GM06990 (cell line): Measurements from ENCODE around the gene ZNF618.

Experiments used
- DNase-seq: peaks from one replicate; pipeline ENCODE4 v3.0.0-alpha.2; 2011; ENCODE audit not compliant: insufficient read length; ENCODE audit errors: extremely low read depth
- H3K27me3 ChIP-seq: replicated peaks from 2 replicates; pipeline ENCODE4 v1.6.0; 2011; ENCODE audit warnings: low read length; ENCODE audit not compliant: control insufficient read depth, insufficient read depth
- H3K36me3 ChIP-seq: 2 replicates; pipeline ENCODE4 v1.5.1; 2011; ENCODE audit warnings: low read length; ENCODE audit not compliant: control insufficient read depth, insufficient read depth
- H3K4me3 ChIP-seq: replicated peaks from 2 replicates; pipeline ENCODE4 v1.5.1; 2011; ENCODE audit warnings: low read depth, mild to moderate bottlenecking, control low read depth, low read length
- TF ChIP-seq, protein P1 (sequence below): IDR thresholded peaks from 2 replicates; pipeline ENCODE4 v1.5.1; 2011; ENCODE audit warnings: low read length, control low read depth, mild to moderate bottlenecking, inconsistent platforms; ENCODE audit not compliant: insufficient read depth, poor library complexity, severe bottlenecking

ZNF618 gene

DNA sequence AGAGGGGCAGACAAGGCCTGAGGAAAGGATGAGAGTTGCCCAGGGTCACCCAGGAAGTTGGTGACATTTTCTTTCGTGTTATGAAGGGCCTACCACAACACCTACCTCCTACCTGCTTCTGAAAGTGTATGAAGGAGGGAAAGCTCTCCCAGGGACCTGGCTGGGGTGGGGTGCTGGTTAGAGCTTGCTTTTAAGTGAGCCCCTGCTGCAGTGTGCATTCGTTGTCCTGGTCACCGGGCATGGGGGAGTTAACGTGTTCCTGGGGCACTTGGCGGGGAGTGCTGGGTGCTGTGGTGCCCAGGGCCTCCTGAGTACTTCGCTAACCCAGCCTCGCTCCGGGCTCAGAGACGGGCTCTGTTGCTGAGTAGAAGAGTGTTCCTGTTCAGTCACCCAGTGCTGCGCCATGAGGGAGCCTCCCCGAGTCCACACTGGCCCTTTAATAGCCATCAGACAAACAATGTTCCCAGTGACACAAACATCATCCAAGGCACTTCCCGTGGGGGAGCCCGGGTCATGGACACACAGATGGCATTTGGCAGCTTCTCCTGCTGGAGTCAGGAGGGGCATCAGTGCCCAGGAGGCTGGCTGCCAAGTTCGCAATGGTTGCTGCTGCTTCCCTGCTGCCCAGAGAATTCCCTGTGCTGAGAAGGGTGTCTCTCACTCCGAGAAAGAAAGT is 116.3 kb downstream of the ZNF618 start:
- DNase-seq = no peak
- H3K27me3 ChIP-seq = no peaks in the 10 kb centered on the region; the same call in none of the 2 replicates
- no peak overlapping the region for H3K4me3 ChIP-seq
- no peaks in the 10 kb centered on the region for H3K36me3 ChIP-seq
- TF ChIP-seq, protein P1, sequence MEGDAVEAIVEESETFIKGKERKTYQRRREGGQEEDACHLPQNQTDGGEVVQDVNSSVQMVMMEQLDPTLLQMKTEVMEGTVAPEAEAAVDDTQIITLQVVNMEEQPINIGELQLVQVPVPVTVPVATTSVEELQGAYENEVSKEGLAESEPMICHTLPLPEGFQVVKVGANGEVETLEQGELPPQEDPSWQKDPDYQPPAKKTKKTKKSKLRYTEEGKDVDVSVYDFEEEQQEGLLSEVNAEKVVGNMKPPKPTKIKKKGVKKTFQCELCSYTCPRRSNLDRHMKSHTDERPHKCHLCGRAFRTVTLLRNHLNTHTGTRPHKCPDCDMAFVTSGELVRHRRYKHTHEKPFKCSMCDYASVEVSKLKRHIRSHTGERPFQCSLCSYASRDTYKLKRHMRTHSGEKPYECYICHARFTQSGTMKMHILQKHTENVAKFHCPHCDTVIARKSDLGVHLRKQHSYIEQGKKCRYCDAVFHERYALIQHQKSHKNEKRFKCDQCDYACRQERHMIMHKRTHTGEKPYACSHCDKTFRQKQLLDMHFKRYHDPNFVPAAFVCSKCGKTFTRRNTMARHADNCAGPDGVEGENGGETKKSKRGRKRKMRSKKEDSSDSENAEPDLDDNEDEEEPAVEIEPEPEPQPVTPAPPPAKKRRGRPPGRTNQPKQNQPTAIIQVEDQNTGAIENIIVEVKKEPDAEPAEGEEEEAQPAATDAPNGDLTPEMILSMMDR = no peak

DNA sequence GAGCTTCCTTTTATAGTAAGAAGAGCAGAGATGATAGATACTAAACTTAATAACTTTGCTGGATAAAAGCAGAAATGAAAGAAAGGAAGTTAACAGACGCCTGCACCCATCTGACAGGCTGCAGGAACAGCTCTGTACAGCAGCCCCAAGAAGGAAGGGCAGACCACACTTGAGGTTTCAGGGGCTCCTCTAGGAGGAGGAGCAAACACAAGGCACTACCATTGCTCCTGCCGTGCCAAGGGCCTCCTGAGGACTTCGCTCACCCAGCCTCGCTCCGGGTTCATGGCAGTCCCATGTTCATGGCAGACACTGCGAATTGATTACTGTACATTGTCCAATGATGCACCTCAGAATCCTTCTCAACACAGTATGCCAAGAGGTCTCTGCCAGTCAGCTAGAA is 116.9 kb downstream of the ZNF618 start:
- no peak for DNase-seq
- H3K4me3 ChIP-seq = no peak overlapping the region
- no peaks in the 10 kb centered on the region; the same call in none of the 2 replicates for H3K27me3 ChIP-seq
- TF ChIP-seq, protein P1 = no peak
- H3K36me3 ChIP-seq = no peaks in the 10 kb centered on the region

DNA sequence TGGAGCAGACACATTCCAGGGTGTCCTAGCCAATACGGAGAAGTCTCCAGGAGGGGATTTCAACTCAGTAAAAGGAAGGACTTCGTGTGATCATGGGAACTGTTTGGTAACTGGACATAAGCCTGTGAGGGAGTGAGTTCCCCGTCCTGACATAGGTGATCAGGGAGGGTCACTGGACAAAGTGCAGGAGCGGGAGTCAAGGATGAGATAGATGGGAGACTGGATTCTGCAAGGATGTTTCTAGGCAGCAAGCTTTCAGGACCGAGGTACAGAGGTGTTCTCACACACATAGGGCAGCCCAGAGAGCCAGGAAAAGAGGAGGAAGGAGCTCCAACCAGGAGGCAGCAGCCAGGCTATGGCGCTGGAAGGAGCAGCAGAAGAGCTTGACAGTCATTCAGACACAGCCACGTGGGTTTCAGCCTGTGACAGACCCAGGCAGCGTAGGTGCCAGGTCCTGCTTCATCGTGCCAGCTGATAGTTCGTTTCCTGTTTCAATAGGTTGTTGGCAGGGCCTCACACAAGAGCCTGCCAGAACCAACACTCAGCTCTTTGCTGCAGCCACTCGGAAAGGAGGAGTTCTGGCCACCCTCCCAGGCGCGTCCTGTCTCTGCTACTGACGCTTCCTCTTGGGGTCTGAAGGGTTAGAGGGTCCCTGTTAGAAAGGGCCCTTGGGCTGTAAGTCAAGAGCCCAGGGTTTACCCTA is 117.9 kb downstream of the ZNF618 start:
- H3K36me3 ChIP-seq = no peaks in the 10 kb centered on the region
- no peak for DNase-seq
- H3K4me3 ChIP-seq = no peak overlapping the region
- H3K27me3 ChIP-seq = no peaks in the 10 kb centered on the region; the same call in none of the 2 replicates
- TF ChIP-seq, protein P1 = no peak

DNA sequence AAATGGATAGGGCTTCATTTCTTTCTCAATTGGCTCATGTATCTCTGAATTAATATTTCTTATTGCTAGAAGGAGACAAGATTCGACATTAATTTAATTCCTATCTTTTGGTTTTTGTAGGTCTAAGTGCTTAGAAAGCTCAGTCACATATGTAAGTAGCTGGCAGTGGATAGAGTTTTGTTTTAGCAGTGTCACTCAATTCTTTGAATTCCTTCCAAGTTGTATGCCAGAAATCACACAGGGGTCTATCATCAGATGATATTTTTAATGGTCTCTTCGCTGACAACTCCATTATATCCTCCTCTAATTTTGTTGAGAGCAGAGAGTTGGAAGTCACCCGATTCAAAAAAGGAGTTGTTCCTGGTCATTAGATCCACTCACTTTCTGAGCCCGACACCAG is 119.3 kb downstream of the ZNF618 start:
- DNase-seq = no peak
- no peaks in the 10 kb centered on the region for H3K36me3 ChIP-seq
- TF ChIP-seq, protein P1 = no peak
- no peak overlapping the region for H3K4me3 ChIP-seq
- no peaks in the 10 kb centered on the region; the same call in 1 of the 2 replicates for H3K27me3 ChIP-seq

DNA sequence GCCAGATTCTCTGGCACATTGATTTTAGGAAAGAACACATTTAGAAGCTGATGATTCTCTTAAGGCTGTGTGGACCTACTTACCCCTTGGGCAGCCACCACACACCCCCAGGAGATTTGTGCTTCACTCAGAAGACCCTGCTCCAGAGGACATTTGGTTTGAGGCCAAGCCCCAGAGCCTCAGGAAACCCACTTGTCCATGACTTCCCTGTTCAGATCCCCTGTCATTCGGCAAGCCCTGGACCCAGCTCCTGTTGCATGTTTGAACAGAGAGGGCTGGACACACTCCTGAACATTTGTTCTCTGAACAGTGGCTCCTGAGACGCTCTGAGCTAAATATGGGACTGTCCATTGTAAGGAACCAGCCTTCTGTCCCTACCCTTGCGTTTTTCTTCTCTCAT is 119.9 kb downstream of the ZNF618 start:
- no peaks in the 10 kb centered on the region for H3K36me3 ChIP-seq
- TF ChIP-seq, protein P1 = no peak
- no peak overlapping the region for H3K4me3 ChIP-seq
- no peaks in the 10 kb centered on the region; the same call in 1 of the 2 replicates for H3K27me3 ChIP-seq
- DNase-seq = no peak
